Mammary epithelial cell (primary cell): Measurements from ENCODE around the gene COL2A1.

Experiments
- EZH2 ChIP-seq: IDR thresholded peaks from 2 replicates; pipeline ENCODE4 v1.6.1; 2012; ENCODE audit warnings: low read length, inconsistent platforms, borderline replicate concordance
- TF ChIP-seq, protein P1 (sequence below), 2 donors: IDR thresholded peaks in 1 of 2; conservative IDR thresholded peaks in 1 of 2; 2 replicates each; pipeline ENCODE4 v1.5.1; 2011 to 2012; ENCODE audit warnings: inconsistent platforms in 2 of 2, low read length in 2 of 2, mild to moderate bottlenecking in 2 of 2, control low read depth in 1 of 2, low read depth in 1 of 2; ENCODE audit not compliant: insufficient read depth in 1 of 2; ENCODE audit errors: extremely low read depth in 1 of 2

DNA sequence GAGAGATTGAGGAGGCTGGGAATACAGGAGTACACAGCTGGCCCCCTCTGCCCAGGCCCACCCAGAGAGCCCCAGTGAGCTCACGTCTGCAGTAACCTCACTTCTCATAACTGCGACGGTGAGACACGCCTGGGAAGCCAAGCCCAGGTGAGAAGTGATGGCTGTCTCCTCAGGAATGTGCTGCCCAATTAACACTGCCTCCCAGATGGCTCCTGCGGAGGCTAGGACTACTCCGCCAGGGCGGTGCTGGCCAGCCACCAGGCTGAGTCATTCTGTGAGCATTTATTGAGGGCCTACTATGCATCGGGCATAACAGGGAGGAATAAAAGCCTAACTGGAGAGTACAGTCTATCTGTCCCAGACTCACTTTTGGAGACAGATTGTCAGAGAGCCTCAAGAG, 50.2 kb downstream of the COL2A1 start:
- TF ChIP-seq, protein P1, sequence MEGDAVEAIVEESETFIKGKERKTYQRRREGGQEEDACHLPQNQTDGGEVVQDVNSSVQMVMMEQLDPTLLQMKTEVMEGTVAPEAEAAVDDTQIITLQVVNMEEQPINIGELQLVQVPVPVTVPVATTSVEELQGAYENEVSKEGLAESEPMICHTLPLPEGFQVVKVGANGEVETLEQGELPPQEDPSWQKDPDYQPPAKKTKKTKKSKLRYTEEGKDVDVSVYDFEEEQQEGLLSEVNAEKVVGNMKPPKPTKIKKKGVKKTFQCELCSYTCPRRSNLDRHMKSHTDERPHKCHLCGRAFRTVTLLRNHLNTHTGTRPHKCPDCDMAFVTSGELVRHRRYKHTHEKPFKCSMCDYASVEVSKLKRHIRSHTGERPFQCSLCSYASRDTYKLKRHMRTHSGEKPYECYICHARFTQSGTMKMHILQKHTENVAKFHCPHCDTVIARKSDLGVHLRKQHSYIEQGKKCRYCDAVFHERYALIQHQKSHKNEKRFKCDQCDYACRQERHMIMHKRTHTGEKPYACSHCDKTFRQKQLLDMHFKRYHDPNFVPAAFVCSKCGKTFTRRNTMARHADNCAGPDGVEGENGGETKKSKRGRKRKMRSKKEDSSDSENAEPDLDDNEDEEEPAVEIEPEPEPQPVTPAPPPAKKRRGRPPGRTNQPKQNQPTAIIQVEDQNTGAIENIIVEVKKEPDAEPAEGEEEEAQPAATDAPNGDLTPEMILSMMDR (conservative IDR thresholded peaks at IDR 0.05 in 1 of 2, IDR thresholded peaks at IDR 0.05 in 1 of 2; ENCODE audit: extremely low read depth in 1 of 2, insufficient read depth in 1 of 2, low read depth in 1 of 2, low read length in 2 of 2), result no peak
- TF ChIP-seq EZH2, result no peak
